SH-SY5Y (cell line): ENCODE measurements around the gene GALR3.

Experiments
- GATA2 ChIP-seq: IDR thresholded peaks from 2 replicates; pipeline ENCODE4 v1.6.1; 2011; ENCODE audit warnings: mild to moderate bottlenecking, low read depth, low read length
- GATA3 ChIP-seq: IDR thresholded peaks from 2 replicates; pipeline ENCODE4 v1.6.1; 2011; ENCODE audit warnings: low read depth, mild to moderate bottlenecking, low read length, moderate library complexity

DNA sequence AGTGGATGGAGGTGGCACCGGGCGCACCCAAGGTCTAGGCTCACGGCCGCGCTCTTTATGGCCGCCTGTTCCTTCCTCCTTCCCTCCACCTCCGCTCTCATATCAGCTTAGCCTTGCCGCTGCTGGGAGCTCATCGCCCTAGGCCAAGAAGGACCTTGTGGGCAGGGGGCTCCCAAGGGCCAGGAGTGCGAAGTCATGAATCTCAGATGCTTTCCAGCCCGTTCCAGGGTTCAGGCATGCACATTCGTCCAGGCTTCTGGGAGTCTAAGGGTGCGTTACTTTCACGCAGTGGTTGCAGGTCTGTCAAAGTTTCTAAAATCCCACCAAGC lies 4.1 kb upstream of the GALR3 start:
- TF ChIP-seq GATA2: no peak
- no peak for TF ChIP-seq GATA3
